Fibroblast of lung (primary cell): ENCODE measurements around the gene DDX42.

Experiments
- CTCF ChIP-seq, 2 donors: IDR thresholded peaks in 1 of 2; conservative IDR thresholded peaks in 1 of 2; 1 replicate in 1 of 2; 2 replicates in 1 of 2; pipeline ENCODE4 v1.5.1; 2011 to 2012; ENCODE audit warnings: low read length in 2 of 2, control low read depth in 1 of 2, inconsistent platforms in 1 of 2, low read depth in 1 of 2, mild to moderate bottlenecking in 1 of 2
- EZH2 ChIP-seq: IDR thresholded peaks from 2 replicates; pipeline ENCODE4 v1.5.1; 2012; ENCODE audit warnings: low read length, control low read depth, mild to moderate bottlenecking; ENCODE audit errors: missing control alignments

- TF ChIP-seq CTCF (conservative IDR thresholded peaks at IDR 0.05 in 1 of 2, IDR thresholded peaks at IDR 0.05 in 1 of 2; ENCODE audit: low read depth in 1 of 2, low read length in 2 of 2) (no peak), EZH2 (no peak)
These were observed 32.9 kb upstream of the DDX42 start for GRCh38 chr17:63741143-63741407.
